H1 (cell line): ENCODE data around the gene ELMO1. TPM values are rescaled to one million over a fixed set of nuclear protein-coding genes. Genes with fewer than 3 reads are reported as not detected.

Experiments used
- ATF3 ChIP-seq: IDR thresholded peaks from 2 replicates; pipeline ENCODE4 v1.6.1; 2011; ENCODE audit warnings: low read depth, mild to moderate bottlenecking, low read length; ENCODE audit not compliant: insufficient read depth
- CBX8 ChIP-seq: fragments of 300-800, 300-1000 bp; sonication (generic); IDR thresholded peaks from 2 replicates; pipeline ENCODE4 v1.7.1; 2016; ENCODE audit warnings: low read depth, low read length, borderline replicate concordance
- EP300 ChIP-seq, 2 experiments: IDR thresholded peaks; 1 replicate in 1 of 2; 2 replicates in 1 of 2; pipeline ENCODE4 v1.6.1; 2011 to 2012; ENCODE audit warnings: low read depth in 2 of 2, low read length in 2 of 2, mild to moderate bottlenecking in 2 of 2, borderline replicate concordance in 1 of 2, inconsistent platforms in 1 of 2, moderate library complexity in 1 of 2
- FOSL1 ChIP-seq: IDR thresholded peaks from 2 replicates; pipeline ENCODE4 v1.6.1; 2011; ENCODE audit warnings: mild to moderate bottlenecking, low read depth, low read length, moderate library complexity; ENCODE audit not compliant: insufficient read depth
- NRF1 ChIP-seq: IDR thresholded peaks from 2 replicates; pipeline ENCODE4 v1.6.1; 2011; ENCODE audit warnings: mild to moderate bottlenecking, low read depth, low read length, improper control_type of control experiment
- POU5F1 ChIP-seq: IDR thresholded peaks from 2 replicates; pipeline ENCODE4 v1.6.1; 2011; ENCODE audit warnings: low read depth, mild to moderate bottlenecking, low read length, moderate library complexity
- SIN3A ChIP-seq, 2 experiments: IDR thresholded peaks in 1 of 2; conservative IDR thresholded peaks in 1 of 2; 2 replicates each; pipeline ENCODE4 v1.6.1; 2011 to 2012; ENCODE audit warnings: low read length in 2 of 2, improper control_type of control experiment in 1 of 2, low read depth in 1 of 2, mild to moderate bottlenecking in 1 of 2
- SP2 ChIP-seq: IDR thresholded peaks from 2 replicates; pipeline ENCODE4 v1.6.1; 2012; ENCODE audit warnings: mild to moderate bottlenecking, low read length, inconsistent platforms
- SRF ChIP-seq: IDR thresholded peaks from 2 replicates; pipeline ENCODE4 v1.6.1; 2011; ENCODE audit warnings: mild to moderate bottlenecking, low read depth, low read length, moderate library complexity
- TAF1 ChIP-seq: IDR thresholded peaks from 2 replicates; pipeline ENCODE4 v1.6.1; 2011; ENCODE audit warnings: mild to moderate bottlenecking, low read depth, low read length
- polyA plus RNA-seq, 7 experiments: library from polyadenylated mRNA; depleted of rRNA in 3 of 7; stranded (reverse) in 5 of 7; unstranded in 2 of 7; fragments of >200 nt in 5 of 7; fragments of 200-250 nt in 2 of 7; gene quantifications; 1 replicate in 5 of 7; 2 replicates in 1 of 7; 4 replicates in 1 of 7; pipeline versions ENCODE4 v1.2.1 to v1.2.3, GENCODE V29; 2011 to 2013; ENCODE audit warnings: missing spikeins in 2 of 7, mixed read lengths in 2 of 7
- total RNA-seq: library from RNA; stranded (reverse); fragmentation: NEBNext Ultra II Directional; extraction: Animal tissue kit (Norgen Biotek cat#: 25700); gene quantifications from 2 replicates; pipeline ENCODE4 v1.2.1, GENCODE V29; 2021
- TF ChIP-seq, protein P1 (sequence below): fragments of 300-600 bp; sonication (generic); IDR thresholded peaks from 2 replicates; pipeline ENCODE4 v1.7.1; 2012; ENCODE audit warnings: low read length, moderate library complexity, mild to moderate bottlenecking, inconsistent platforms; ENCODE audit not compliant: insufficient replicate concordance

Gene ELMO1
- total and polyA plus RNA-seq, 2 of the 8 experiments (the other 6 are each of a cell fraction or from before 2014, with no cell fraction given) = 18.4 to 21.0 TPM

GRCh38 chr7:36957620-36958019 is 491.0 kb downstream of the ELMO1 start (continued):
- TF ChIP-seq, protein P1, sequence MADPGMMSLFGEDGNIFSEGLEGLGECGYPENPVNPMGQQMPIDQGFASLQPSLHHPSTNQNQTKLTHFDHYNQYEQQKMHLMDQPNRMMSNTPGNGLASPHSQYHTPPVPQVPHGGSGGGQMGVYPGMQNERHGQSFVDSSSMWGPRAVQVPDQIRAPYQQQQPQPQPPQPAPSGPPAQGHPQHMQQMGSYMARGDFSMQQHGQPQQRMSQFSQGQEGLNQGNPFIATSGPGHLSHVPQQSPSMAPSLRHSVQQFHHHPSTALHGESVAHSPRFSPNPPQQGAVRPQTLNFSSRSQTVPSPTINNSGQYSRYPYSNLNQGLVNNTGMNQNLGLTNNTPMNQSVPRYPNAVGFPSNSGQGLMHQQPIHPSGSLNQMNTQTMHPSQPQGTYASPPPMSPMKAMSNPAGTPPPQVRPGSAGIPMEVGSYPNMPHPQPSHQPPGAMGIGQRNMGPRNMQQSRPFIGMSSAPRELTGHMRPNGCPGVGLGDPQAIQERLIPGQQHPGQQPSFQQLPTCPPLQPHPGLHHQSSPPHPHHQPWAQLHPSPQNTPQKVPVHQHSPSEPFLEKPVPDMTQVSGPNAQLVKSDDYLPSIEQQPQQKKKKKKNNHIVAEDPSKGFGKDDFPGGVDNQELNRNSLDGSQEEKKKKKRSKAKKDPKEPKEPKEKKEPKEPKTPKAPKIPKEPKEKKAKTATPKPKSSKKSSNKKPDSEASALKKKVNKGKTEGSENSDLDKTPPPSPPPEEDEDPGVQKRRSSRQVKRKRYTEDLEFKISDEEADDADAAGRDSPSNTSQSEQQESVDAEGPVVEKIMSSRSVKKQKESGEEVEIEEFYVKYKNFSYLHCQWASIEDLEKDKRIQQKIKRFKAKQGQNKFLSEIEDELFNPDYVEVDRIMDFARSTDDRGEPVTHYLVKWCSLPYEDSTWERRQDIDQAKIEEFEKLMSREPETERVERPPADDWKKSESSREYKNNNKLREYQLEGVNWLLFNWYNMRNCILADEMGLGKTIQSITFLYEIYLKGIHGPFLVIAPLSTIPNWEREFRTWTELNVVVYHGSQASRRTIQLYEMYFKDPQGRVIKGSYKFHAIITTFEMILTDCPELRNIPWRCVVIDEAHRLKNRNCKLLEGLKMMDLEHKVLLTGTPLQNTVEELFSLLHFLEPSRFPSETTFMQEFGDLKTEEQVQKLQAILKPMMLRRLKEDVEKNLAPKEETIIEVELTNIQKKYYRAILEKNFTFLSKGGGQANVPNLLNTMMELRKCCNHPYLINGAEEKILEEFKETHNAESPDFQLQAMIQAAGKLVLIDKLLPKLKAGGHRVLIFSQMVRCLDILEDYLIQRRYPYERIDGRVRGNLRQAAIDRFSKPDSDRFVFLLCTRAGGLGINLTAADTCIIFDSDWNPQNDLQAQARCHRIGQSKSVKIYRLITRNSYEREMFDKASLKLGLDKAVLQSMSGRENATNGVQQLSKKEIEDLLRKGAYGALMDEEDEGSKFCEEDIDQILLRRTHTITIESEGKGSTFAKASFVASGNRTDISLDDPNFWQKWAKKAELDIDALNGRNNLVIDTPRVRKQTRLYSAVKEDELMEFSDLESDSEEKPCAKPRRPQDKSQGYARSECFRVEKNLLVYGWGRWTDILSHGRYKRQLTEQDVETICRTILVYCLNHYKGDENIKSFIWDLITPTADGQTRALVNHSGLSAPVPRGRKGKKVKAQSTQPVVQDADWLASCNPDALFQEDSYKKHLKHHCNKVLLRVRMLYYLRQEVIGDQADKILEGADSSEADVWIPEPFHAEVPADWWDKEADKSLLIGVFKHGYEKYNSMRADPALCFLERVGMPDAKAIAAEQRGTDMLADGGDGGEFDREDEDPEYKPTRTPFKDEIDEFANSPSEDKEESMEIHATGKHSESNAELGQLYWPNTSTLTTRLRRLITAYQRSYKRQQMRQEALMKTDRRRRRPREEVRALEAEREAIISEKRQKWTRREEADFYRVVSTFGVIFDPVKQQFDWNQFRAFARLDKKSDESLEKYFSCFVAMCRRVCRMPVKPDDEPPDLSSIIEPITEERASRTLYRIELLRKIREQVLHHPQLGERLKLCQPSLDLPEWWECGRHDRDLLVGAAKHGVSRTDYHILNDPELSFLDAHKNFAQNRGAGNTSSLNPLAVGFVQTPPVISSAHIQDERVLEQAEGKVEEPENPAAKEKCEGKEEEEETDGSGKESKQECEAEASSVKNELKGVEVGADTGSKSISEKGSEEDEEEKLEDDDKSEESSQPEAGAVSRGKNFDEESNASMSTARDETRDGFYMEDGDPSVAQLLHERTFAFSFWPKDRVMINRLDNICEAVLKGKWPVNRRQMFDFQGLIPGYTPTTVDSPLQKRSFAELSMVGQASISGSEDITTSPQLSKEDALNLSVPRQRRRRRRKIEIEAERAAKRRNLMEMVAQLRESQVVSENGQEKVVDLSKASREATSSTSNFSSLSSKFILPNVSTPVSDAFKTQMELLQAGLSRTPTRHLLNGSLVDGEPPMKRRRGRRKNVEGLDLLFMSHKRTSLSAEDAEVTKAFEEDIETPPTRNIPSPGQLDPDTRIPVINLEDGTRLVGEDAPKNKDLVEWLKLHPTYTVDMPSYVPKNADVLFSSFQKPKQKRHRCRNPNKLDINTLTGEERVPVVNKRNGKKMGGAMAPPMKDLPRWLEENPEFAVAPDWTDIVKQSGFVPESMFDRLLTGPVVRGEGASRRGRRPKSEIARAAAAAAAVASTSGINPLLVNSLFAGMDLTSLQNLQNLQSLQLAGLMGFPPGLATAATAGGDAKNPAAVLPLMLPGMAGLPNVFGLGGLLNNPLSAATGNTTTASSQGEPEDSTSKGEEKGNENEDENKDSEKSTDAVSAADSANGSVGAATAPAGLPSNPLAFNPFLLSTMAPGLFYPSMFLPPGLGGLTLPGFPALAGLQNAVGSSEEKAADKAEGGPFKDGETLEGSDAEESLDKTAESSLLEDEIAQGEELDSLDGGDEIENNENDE = no peak
- TF ChIP-seq FOSL1 (no peak), TAF1 (no peak), ATF3 (no peak), SIN3A (conservative IDR thresholded peaks at IDR 0.05 in 1 of 2, IDR thresholded peaks at IDR 0.05 in 1 of 2; ENCODE audit: low read depth in 1 of 2, low read length in 2 of 2) (no peak), EP300 (IDR thresholded peaks at IDR 0.05; ENCODE audit: borderline replicate concordance in 1 of 2, low read depth in 2 of 2, low read length in 2 of 2) (no peak), NRF1 (no peak), SP2 (no peak), POU5F1 (no peak), SRF (no peak), CBX8 (no peak)
